GM19397 (cell line): Measurements from ENCODE around the gene ANKRD13D.

Experiments
- ATAC-seq: cut with Tn5 transposase; IDR thresholded peaks from one replicate; pipeline ENCODE4 v1.9.1; 2021; ENCODE audit warnings: mild to moderate bottlenecking, moderate library complexity; ENCODE audit not compliant: unreplicated experiment

ANKRD13D gene

GRCh38 chr11:67285541-67286498, 3.3 kb upstream of the ANKRD13D start:
- ATAC-seq: no peak

GRCh38 chr11:67286621-67287333, 2.3 kb upstream of the ANKRD13D start:
- ATAC-seq: no peak

GRCh38 chr11:67287355-67288197, 1.5 kb upstream of the ANKRD13D start:
- ATAC-seq: no peak

- no peak for ATAC-seq
Measured at GRCh38 chr11:67288198-67288451, 978 bp upstream of the ANKRD13D start.

GRCh38 chr11:67288452-67289225, 464 bp upstream of the ANKRD13D start:
- peak; percentile 60 for ATAC-seq

- no peak for ATAC-seq
Measured at GRCh38 chr11:67289651-67290479, 762 bp downstream of the ANKRD13D start.

GRCh38 chr11:67290801-67291200, 1.7 kb downstream of the ANKRD13D start:
- no peak for ATAC-seq

- ATAC-seq: no peak
Measured at GRCh38 chr11:67291481-67292381, 2.6 kb downstream of the ANKRD13D start.

- ATAC-seq: no peak
Measured at GRCh38 chr11:67292671-67293070, 3.6 kb downstream of the ANKRD13D start.

GRCh38 chr11:67293090-67293489, 4.0 kb downstream of the ANKRD13D start:
- no peak for ATAC-seq

- ATAC-seq: no peak
Measured at GRCh38 chr11:67295846-67296245, 6.7 kb downstream of the ANKRD13D start.

- no peak for ATAC-seq
Measured at GRCh38 chr11:67298786-67299185, 9.7 kb downstream of the ANKRD13D start.

GRCh38 chr11:67299471-67300191, 10.5 kb downstream of the ANKRD13D start:
- ATAC-seq: no peak

GRCh38 chr11:67300256-67300755, 11.2 kb downstream of the ANKRD13D start:
- ATAC-seq: no peak

GRCh38 chr11:67300756-67301312, 11.7 kb downstream of the ANKRD13D start:
- no peak for ATAC-seq

- no peak for ATAC-seq
Measured at GRCh38 chr11:67301313-67301921, 12.3 kb downstream of the ANKRD13D start.

GRCh38 chr11:67301951-67302516, 12.9 kb downstream of the ANKRD13D start:
- no peak for ATAC-seq
